ENCODE results near the gene BRMS1. TPM values are rescaled to one million over a fixed set of nuclear protein-coding genes. Genes with fewer than 3 reads are reported as not detected.

Gene BRMS1
- total RNA-seq, 1 experiment from 2014 or later: 48.1 TPM

- Mint-ChIP-seq H3K36me3 (ENCODE audit: insufficient read depth, unreplicated experiment) (peaks cover 9% of the 10 kb centered on the region), H3K4me1 (ENCODE audit: low read depth, unreplicated experiment) (peaks cover 18% of the 10 kb centered on the region), H3K27ac (ENCODE audit: unreplicated experiment) (no peak overlapping the region), H3K9me3 (ENCODE audit: low read depth, unreplicated experiment) (no peaks in the 10 kb centered on the region), H3K27me3 (ENCODE audit: unreplicated experiment) (peaks cover 24% of the 10 kb centered on the region), H3K4me3 (ENCODE audit: low read depth, unreplicated experiment) (no peak overlapping the region)
- DNase-seq: no peak
- no peak for TF ChIP-seq CTCF (IDR thresholded peaks at IDR 0.05; ENCODE audit: unreplicated experiment)
- CTCF ChIA-PET: interaction anchor here (0.5 to 0.8 kb wide), 2 partner anchors 14 to 23 kb away, joined by 3 read pairs; no protein-coding TSS in a partner anchor
- intact Hi-C loops (cut with micrococcal nuclease; ENCODE audit: unreplicated experiment): no loop called here
- BruUV-seq (replicated peaks): no TSS peak
Observed at GRCh38 chr11:66326261-66327111, 18.4 kb downstream of the BRMS1 start.

GRCh38 chr11:66325263-66325671 is 19.6 kb downstream of the BRMS1 start:
- peaks cover 18% of the 10 kb centered on the region for H3K4me1 Mint-ChIP-seq (ENCODE audit: low read depth, unreplicated experiment)
- peaks cover 24% of the 10 kb centered on the region for H3K27me3 Mint-ChIP-seq (ENCODE audit: unreplicated experiment)
- H3K36me3 Mint-ChIP-seq (ENCODE audit: insufficient read depth, unreplicated experiment): peaks cover 7% of the 10 kb centered on the region
- no peak overlapping the region for H3K4me3 Mint-ChIP-seq (ENCODE audit: low read depth, unreplicated experiment)
- no peaks in the 10 kb centered on the region for H3K9me3 Mint-ChIP-seq (ENCODE audit: low read depth, unreplicated experiment)
- BruUV-seq (replicated peaks): no TSS peak
- CTCF ChIA-PET: interaction anchor here (1.5 kb wide), 1 partner anchor 13 kb away, joined by 4 read pairs; no protein-coding TSS in a partner anchor
- no peak for TF ChIP-seq CTCF (IDR thresholded peaks at IDR 0.05; ENCODE audit: unreplicated experiment)
- H3K27ac Mint-ChIP-seq (ENCODE audit: unreplicated experiment): no peak overlapping the region
- DNase-seq: no peak
- intact Hi-C loops (cut with micrococcal nuclease; ENCODE audit: unreplicated experiment): no loop called here

- H3K27ac Mint-ChIP-seq (ENCODE audit: unreplicated experiment): no peak overlapping the region
- TF ChIP-seq CTCF (IDR thresholded peaks at IDR 0.05; ENCODE audit: unreplicated experiment): no peak
- no peak for DNase-seq
- H3K27me3 Mint-ChIP-seq (ENCODE audit: unreplicated experiment): peaks cover 27% of the 10 kb centered on the region
- H3K4me1 Mint-ChIP-seq (ENCODE audit: low read depth, unreplicated experiment): peaks cover 18% of the 10 kb centered on the region
- intact Hi-C loops (cut with micrococcal nuclease; ENCODE audit: unreplicated experiment): no loop called here
- BruUV-seq (replicated peaks): no TSS peak
- CTCF ChIA-PET: interaction anchor here (1.5 kb wide), 1 partner anchor 12 kb away, joined by 4 read pairs; no protein-coding TSS in a partner anchor
- no peaks in the 10 kb centered on the region for H3K9me3 Mint-ChIP-seq (ENCODE audit: low read depth, unreplicated experiment)
- no peak overlapping the region for H3K4me3 Mint-ChIP-seq (ENCODE audit: low read depth, unreplicated experiment)
- peaks cover 4% of the 10 kb centered on the region for H3K36me3 Mint-ChIP-seq (ENCODE audit: insufficient read depth, unreplicated experiment)
Observed at GRCh38 chr11:66324664-66325063, 20.2 kb downstream of the BRMS1 start.

GRCh38 chr11:66323684-66324083 is 21.2 kb downstream of the BRMS1 start:
- no peak overlapping the region for H3K4me3 Mint-ChIP-seq (ENCODE audit: low read depth, unreplicated experiment)
- no peak overlapping the region for H3K27ac Mint-ChIP-seq (ENCODE audit: unreplicated experiment)
- H3K36me3 Mint-ChIP-seq (ENCODE audit: insufficient read depth, unreplicated experiment): peaks cover 4% of the 10 kb centered on the region
- CTCF ChIA-PET: no interaction called here
- TF ChIP-seq CTCF (IDR thresholded peaks at IDR 0.05; ENCODE audit: unreplicated experiment): no peak
- intact Hi-C loops (cut with micrococcal nuclease; ENCODE audit: unreplicated experiment): no loop called here
- no peak for DNase-seq
- H3K4me1 Mint-ChIP-seq (ENCODE audit: low read depth, unreplicated experiment): peaks cover 17% of the 10 kb centered on the region
- BruUV-seq (replicated peaks): no TSS peak
- peaks cover 6% of the 10 kb centered on the region for H3K9me3 Mint-ChIP-seq (ENCODE audit: low read depth, unreplicated experiment)
- peaks cover 37% of the 10 kb centered on the region for H3K27me3 Mint-ChIP-seq (ENCODE audit: unreplicated experiment)

Data from Calu3 (cell line).